GM12801 (cell line): ENCODE results near the gene MC1R.

Experiments
- CTCF ChIP-seq: IDR thresholded peaks from one replicate; pipeline ENCODE4 v1.5.1; 2011; ENCODE audit warnings: control low read depth; ENCODE audit not compliant: insufficient read length; ENCODE audit errors: extremely low read depth

MC1R gene

GRCh38 chr16:89960966-89961365, 42.3 kb downstream of the MC1R start:
- TF ChIP-seq CTCF, result no peak

- TF ChIP-seq CTCF, result no peak
These were observed 43.3 kb downstream of the MC1R start for GRCh38 chr16:89961920-89962319.

- no peak for TF ChIP-seq CTCF
These were observed 44.3 kb downstream of the MC1R start for GRCh38 chr16:89962754-89963498.

- TF ChIP-seq CTCF, result no peak
These were observed 45.5 kb downstream of the MC1R start for GRCh38 chr16:89964201-89964600.

- no peak for TF ChIP-seq CTCF
These were observed 47.0 kb downstream of the MC1R start for GRCh38 chr16:89965447-89966225.

GRCh38 chr16:89966756-89967155, 48.1 kb downstream of the MC1R start:
- no peak for TF ChIP-seq CTCF

- no peak for TF ChIP-seq CTCF
These were observed 51.2 kb downstream of the MC1R start for GRCh38 chr16:89969741-89970410.
